IPS-NIHi7 (cell line): ENCODE data around the gene DLGAP5.
A peak's percentile ranks its signal among the peaks of the same experiment; 100 is the strongest.

ENCODE experiments used
- DNase-seq: peaks from one replicate; pipeline ENCODE4 v3.0.0; 2012; ENCODE audit warnings: mixed read lengths; ENCODE audit errors: extremely low spot score

The DLGAP5 gene

GRCh38 chr14:55180434-55180833 lies 11.0 kb downstream of the DLGAP5 start:
- DNase-seq, result no peak

- no peak for DNase-seq
Measured at GRCh38 chr14:55180006-55180405, 11.4 kb downstream of the DLGAP5 start.

- no peak for DNase-seq
Measured at GRCh38 chr14:55170526-55170925, 20.9 kb downstream of the DLGAP5 start.

GRCh38 chr14:55160989-55161388 lies 30.4 kb downstream of the DLGAP5 start:
- no peak for DNase-seq

GRCh38 chr14:55158412-55158811 lies 33.0 kb downstream of the DLGAP5 start:
- DNase-seq, result no peak

- DNase-seq, result no peak
Measured at GRCh38 chr14:55157080-55157479, 34.3 kb downstream of the DLGAP5 start.

GRCh38 chr14:55153951-55154350 lies 37.4 kb downstream of the DLGAP5 start:
- no peak for DNase-seq

- DNase-seq, result no peak
Measured at GRCh38 chr14:55152052-55152753, 39.2 kb downstream of the DLGAP5 start.

GRCh38 chr14:55151601-55152000 lies 39.8 kb downstream of the DLGAP5 start:
- no peak for DNase-seq

- DNase-seq, result no peak
Measured at GRCh38 chr14:55146425-55146824, 45.0 kb downstream of the DLGAP5 start.

- no peak for DNase-seq
Measured at GRCh38 chr14:55142466-55142865, 48.9 kb downstream of the DLGAP5 start.

GRCh38 chr14:55141825-55142224 lies 49.6 kb downstream of the DLGAP5 start:
- no peak for DNase-seq

- DNase-seq, result no peak
Measured at GRCh38 chr14:55139696-55140509, 51.5 kb downstream of the DLGAP5 start.

GRCh38 chr14:55139141-55139540 lies 52.2 kb downstream of the DLGAP5 start:
- DNase-seq, result no peak

GRCh38 chr14:55138091-55138490 lies 53.3 kb downstream of the DLGAP5 start:
- peak; percentile 66 for DNase-seq

GRCh38 chr14:55136885-55137786 lies 54.2 kb downstream of the DLGAP5 start:
- DNase-seq, result no peak

GRCh38 chr14:55136241-55136640 lies 55.1 kb downstream of the DLGAP5 start:
- no peak for DNase-seq

GRCh38 chr14:55133416-55133815 lies 58.0 kb downstream of the DLGAP5 start:
- no peak for DNase-seq

GRCh38 chr14:55131370-55132137 lies 59.8 kb downstream of the DLGAP5 start:
- DNase-seq, result no peak

GRCh38 chr14:55130196-55130550 lies 61.2 kb downstream of the DLGAP5 start:
- DNase-seq, result peak; percentile 35

- peak; percentile 51 for DNase-seq
Measured at GRCh38 chr14:55129428-55130195, 61.8 kb downstream of the DLGAP5 start.
